GM04504 (cell line): Measurements from ENCODE around the gene POTEJ.
"Not testable (repeated sequence)": the region's sequence is repeated elsewhere in the genome, so short reads cannot be mapped to it uniquely, and the experiment has no call there.

Experiments used
- DNase-seq: peaks from one replicate; pipeline ENCODE4 v3.0.0-alpha.2; 2012; ENCODE audit warnings: low read depth

POTEJ gene

GRCh38 chr2:130601648-130602302 lies 9.5 kb upstream of the POTEJ start:
- not testable (repeated sequence) for DNase-seq

- not testable (repeated sequence) for DNase-seq
Measured at GRCh38 chr2:130608276-130609001, 2.8 kb upstream of the POTEJ start.

- not testable (repeated sequence) for DNase-seq
Measured at GRCh38 chr2:130609002-130609920, 2.0 kb upstream of the POTEJ start.

- not testable (repeated sequence) for DNase-seq
Measured at GRCh38 chr2:130610486-130610885, 754 bp upstream of the POTEJ start.

GRCh38 chr2:130628784-130629475 lies 17.7 kb downstream of the POTEJ start:
- DNase-seq: not testable (repeated sequence)

GRCh38 chr2:130638973-130639372 lies 27.7 kb downstream of the POTEJ start:
- DNase-seq: not testable (repeated sequence)

GRCh38 chr2:130641688-130642087 lies 30.4 kb downstream of the POTEJ start:
- not testable (repeated sequence) for DNase-seq

- not testable (repeated sequence) for DNase-seq
Measured at GRCh38 chr2:130649285-130649684, 38.0 kb downstream of the POTEJ start.

- DNase-seq: not testable (repeated sequence)
Measured at GRCh38 chr2:130664506-130664905, 53.3 kb downstream of the POTEJ start.

- DNase-seq: not testable (repeated sequence)
Measured at GRCh38 chr2:130665596-130665995, 54.4 kb downstream of the POTEJ start.

GRCh38 chr2:130667516-130667915 lies 56.3 kb downstream of the POTEJ start:
- not testable (repeated sequence) for DNase-seq

GRCh38 chr2:130670026-130670745 lies 58.9 kb downstream of the POTEJ start:
- not testable (repeated sequence) for DNase-seq

- DNase-seq: not testable (repeated sequence)
Measured at GRCh38 chr2:130692041-130692770, 81.0 kb downstream of the POTEJ start.

- DNase-seq: not testable (repeated sequence)
Measured at GRCh38 chr2:130693474-130693873, 82.2 kb downstream of the POTEJ start.

- not testable (repeated sequence) for DNase-seq
Measured at GRCh38 chr2:130703250-130703649, 92.0 kb downstream of the POTEJ start.
